ENCODE results near the gene NANP.
"Not testable (repeated sequence)": the region's sequence is repeated elsewhere in the genome, so short reads cannot be mapped to it uniquely, and the experiment has no call there.

The NANP gene

DNA sequence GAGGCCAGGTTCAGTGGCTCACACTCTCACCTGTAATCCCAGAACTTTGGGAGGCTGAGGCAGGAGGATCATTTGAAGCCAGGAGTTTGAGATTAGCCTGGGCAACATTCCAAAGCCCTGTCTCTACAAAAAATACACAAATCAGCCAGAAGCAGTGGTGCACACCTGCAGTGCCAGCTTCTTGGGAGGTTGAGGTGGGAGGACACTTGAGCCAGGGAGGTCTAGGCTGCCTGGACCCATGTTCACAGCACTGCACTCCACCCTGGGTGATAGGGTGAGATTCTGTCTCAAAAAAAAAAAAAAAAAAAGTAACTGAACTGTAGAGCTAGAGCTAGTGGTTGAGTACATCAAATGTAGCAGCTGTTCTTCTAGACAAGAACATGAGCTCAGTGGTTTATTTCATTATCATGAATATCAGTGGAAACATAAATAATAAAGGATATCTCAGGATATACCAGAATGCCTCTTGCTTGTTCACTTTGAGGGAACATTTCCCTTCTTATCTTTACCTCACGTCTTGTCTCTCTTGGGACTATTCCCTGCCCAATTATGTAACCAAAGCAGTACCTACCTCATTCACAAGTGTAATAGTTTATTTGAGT is 17.6 kb downstream of the NANP start:
- DNase-seq (ENCODE audit: low spot score), result no peak

DNA sequence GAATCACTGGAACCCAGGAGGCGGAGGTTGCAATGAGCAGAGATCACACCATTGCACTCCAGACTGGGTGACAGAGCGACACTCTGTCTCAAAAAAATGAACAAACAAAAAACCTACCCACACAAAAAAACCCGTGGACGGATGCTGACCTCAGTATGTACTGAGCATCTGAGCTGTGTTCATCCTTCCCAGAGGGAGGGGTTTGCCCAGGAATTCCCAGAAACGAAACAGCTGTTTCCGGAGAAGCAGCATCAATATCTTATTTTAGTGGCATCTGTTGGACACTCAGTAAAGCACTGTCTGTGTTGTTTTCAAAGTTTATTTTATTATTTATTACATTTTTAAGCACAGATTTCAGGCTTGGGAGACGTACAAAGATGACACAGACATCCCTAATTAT is 18.7 kb downstream of the NANP start:
- peak; percentile 30 for DNase-seq (ENCODE audit: low spot score)

DNA sequence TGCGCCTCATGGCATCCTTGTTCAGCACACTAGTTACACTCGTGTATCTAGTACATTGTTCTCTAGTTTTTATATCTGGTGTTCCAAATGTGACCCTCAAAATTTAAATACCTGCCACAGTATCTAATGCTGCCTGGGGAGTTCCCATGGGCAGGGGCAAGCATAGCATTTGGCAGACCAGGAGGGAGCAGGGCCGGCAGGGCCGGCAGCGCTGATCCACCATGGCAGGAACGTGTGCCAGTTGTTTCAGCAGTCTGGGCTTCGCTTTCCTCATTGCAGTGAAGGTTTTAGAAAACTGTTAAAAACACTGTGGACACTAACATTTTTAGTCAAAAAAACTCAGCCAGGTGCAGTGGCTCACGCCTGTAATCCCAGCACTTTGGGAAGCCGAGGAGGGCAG is 19.2 kb downstream of the NANP start:
- no peak for DNase-seq (ENCODE audit: low spot score)

DNA sequence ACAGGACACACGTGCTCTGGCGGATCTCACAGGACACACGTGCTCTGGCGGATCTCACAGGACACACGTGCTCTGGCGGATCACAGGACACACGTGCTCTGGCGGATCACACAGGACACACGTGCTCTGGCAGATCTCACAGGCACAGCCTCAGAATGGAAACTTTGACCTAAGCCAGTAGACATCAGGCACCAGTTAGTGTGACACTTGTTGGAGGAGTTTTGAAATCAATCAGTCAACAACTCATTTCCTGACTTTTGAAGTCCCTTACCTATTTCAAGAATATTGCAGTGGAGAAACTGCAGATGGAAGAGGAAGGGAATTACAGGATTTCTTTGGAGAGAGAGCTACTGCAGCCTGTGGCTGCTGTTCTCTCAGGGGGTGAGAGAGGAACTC is 20.9 kb downstream of the NANP start:
- not testable (repeated sequence) for DNase-seq (ENCODE audit: low spot score)

DNA sequence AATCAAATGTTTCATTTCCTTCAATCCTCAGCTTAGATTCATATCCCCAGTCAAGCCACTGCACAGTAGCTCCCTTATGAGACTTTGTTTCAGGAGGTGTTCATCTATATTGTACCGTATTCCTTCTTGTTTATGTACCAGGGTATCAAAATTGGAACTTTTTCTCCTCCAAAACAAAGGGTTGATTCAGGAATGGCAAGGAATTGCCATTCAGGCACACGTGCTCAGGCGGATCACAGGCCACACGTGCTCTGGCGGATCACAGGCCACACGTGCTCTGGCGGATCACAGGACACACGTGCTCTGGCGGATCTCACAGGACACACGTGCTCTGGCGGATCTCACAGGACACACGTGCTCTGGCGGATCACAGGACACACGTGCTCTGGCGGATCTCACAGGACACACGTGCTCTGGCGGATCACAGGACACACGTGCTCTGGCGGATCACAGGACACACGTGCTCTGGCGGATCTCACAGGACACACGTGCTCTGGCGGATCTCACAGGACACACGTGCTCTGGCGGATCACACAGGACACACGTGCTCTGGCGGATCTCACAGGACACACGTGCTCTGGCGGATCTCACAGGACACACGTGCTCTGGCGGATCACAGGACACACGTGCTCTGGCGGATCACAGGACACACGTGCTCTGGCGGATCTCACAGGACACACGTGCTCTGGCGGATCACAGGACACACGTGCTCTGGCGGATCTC is 21.5 kb downstream of the NANP start:
- DNase-seq (ENCODE audit: low spot score), result not testable (repeated sequence)

DNA sequence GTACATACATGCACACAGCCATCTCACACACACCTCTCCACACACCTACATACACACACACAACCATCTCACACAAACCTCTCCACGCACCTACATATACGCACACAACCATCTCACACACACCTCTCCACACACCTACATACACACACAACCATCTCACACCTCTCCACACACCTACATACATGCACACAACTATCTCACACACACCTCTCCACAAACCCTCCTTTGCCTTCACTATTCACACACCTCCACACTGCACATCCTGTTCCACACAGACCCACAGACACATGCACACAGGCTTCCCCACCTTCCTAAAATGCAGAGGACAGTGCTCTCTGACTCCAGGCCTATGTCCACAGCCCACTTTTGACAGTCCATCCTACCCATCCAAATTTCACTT is 22.2 kb downstream of the NANP start:
- no peak for DNase-seq (ENCODE audit: low spot score)

DNA sequence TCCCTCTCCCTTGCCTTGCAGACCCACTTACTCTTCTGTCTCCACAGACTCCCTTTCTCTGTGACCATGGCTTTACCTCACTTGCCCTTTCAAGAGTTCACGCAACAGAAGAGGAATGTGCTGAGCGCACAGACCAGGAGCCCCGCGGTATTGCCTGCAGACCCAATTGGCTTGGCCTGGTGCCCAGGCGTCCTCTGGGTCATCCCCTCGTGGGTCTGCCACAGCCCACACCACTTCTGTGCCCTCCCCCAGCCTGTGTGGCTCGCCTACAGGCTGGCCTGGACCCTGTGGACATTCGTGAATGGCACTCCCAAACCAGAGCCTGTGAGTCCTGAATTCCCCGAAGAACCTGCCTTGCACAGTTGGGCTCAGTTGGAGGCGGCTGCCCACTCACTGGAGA is 23.2 kb downstream of the NANP start:
- DNase-seq (ENCODE audit: low spot score), result no peak

DNA sequence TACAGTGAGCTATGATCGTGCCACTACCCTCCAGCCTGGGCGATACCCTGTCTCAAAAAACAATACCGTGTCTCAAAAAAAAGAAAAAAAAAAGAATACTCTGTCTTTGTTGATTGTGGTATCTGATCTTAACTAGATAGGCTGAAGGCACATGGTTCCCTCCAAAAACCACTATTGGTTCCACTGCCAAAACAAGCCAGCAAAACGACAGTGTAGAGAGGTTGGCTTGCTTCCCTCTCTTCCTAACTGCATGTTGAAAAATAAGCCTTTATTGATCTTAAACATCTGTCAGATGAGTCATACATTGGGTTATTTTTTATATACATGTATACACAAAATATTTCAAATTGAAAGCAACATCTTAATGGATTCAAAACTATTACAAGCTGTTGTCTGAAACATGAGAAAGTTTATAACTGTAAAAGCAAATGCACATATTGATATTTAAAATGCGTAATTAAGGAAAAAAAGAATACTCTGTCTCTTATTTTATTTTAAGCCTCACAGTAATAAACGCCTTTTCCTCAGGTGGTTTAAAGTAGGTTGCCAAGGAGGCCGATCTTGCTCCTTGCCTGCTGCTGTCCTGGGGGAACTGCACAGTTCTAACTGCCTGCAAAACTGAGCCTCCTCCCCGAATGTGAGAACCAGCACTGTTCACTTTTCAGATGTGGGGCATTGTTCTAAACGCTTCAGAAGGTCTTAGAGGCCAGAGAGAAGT is 31.5 kb downstream of the NANP start:
- no peak for DNase-seq (ENCODE audit: low spot score)

DNA sequence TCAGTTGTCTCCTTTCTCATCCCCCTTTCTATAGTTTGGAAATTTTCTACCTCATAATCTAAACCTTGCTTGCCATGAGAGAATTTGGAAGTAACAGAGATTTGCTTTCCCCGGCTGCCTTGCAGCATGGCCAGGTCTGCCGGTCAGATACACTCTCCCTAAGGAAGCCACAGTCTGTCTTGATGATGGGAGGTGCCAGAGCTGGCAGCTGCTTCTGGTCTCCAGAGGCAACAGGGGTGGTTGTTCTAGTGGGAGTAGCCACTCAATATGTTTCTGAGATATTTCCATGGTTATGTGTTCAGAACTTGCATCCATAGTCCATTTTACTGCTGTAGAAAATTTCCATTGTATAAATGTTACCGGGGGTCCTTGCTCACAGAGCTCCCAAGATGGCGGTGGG is 33.0 kb downstream of the NANP start:
- not testable (repeated sequence) for DNase-seq (ENCODE audit: low spot score)

DNA sequence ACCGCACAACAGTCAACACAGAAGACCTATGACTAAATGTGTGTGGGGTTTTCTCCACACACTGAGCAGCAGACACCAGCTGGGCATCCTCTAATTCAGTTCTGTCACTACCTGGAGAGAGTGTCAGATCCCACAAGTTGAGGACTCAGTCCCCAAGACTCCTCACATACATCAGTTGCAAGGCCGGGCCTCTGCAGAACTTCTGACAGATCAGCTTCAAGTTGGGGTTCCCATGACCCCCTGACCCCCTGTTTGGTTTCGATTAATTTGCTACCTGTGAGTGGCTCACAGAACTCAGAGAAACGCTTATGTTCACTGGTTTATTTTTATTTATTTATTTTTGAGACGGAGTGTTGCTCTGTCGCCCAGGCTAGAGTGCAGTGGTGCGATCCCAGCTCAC is 35.3 kb downstream of the NANP start:
- no peak for DNase-seq (ENCODE audit: low spot score)

DNA sequence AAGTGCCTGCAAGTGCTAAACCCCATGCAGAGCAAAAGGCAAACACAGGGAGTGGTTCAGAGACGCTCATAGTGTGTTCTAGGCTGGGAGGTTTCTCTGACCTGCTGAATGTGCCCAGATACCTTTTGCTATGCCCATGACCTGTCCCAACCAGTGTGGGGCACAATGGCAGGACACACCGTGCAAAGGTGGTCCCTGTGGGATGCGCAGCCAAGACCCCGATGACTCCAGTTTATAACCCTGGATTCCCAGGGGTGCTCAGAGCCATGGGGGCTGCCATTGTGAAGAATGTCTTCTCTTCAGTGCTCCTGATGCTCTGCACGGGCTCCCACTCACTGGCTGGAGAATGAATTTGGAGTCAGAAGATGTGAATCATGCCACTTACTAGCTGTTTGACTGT is 36.3 kb downstream of the NANP start:
- DNase-seq (ENCODE audit: low spot score), result no peak

DNA sequence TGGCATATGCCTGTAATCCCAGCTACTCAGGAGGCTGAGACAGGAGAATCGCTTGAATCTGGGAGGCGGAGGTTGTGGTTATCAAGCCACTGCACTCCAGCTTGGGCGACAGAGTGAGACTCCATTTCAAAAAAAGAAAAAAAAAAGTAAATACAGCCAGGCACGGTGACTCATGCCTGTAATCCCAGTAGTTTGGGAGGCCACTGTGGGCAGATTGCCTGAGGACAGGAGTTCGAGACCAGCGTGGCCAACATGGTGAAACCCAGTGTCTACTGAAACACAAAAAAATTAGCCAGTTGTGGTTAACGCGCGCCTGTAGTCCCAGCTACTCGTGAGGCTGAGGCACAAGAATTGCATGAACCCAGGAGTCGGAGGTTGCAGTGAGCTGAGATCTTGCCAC is 36.9 kb downstream of the NANP start:
- DNase-seq (ENCODE audit: low spot score), result no peak

DNA sequence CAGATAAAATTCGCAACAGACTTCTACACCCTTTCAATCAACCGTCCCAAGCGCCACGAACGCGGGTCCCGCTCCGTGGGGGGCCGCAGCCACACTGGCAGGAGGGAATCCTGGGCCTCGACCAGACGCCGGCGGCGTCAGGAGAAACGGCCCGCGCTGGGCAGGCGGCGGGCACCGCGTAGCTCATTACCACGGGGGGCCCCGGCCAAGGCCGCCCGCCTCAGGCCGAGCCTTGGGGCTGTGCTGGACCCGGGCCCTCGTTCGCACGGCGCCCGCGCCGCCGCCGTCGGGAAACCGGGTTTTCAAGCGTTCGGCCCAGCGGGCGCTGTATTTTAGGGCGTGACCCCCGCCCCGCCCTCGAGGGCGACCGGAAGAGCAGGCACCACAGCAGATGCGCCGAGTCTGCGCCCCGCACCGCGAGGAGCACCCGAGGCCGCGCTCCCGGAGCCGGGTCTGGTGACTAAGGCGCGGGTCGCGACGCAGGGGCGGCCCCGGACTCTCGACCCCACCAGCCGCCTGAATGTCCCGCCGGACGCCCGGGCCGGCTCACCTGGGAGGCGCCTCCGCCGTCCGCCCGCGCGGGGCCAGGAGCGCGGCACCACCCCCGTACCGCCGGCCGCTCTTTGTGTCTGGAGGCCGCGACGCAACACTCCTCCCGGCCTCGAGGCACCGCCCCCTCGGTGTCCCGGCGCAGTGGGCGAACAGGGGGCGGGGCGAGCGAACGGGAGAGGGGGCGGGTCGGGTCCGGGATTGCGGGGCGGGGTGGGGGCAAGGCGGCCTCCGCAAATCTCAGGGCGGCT is 38.7 kb downstream of the NANP start, which contains the start of gene NINL:
TSS of gene NINL (minus strand) at position 627 of the 800 bp plus-strand sequence. CDS start 58,944 bp downstream, outside the sequence.
- DNase-seq (ENCODE audit: low spot score), result peak; percentile 93

DNA sequence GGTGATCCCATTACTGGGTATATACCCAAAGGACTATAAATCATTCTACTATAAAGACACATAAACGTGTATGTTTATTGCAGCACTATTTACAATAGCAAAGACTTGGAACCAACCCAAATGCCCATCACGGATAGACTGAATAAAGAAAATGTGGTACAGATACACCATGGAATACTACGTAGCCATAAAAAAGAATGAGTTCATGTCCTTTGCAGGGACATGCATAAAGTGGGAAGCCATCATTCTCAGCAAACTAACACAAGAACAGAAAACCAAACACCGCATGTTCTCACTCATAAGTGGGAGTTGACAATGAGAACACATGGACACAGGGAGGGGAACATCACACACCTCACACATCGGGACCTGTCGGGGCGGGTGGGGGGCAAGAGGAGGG is 40.2 kb downstream of the NANP start:
- DNase-seq (ENCODE audit: low spot score), result not testable (repeated sequence)

DNA sequence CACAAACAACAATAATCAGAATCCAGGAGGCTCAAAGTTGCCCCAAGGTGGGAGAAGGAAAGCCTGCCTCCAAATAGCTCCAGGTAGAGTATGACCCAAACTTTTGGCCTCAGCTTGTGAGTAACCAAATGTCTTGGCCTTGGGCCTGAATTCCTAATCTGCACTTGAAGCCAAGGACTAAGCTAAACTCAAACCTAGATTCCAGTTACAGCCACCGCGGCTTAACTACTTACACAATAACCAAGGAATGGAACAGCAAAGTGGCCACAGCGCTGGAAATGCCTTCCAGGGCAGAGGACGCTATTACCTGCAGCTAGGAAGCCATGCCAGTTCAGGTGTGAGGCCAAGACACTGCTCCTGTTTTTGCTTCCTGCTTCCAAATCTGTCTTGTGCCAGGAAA is 43.1 kb downstream of the NANP start:
- DNase-seq (ENCODE audit: low spot score), result no peak

DNA sequence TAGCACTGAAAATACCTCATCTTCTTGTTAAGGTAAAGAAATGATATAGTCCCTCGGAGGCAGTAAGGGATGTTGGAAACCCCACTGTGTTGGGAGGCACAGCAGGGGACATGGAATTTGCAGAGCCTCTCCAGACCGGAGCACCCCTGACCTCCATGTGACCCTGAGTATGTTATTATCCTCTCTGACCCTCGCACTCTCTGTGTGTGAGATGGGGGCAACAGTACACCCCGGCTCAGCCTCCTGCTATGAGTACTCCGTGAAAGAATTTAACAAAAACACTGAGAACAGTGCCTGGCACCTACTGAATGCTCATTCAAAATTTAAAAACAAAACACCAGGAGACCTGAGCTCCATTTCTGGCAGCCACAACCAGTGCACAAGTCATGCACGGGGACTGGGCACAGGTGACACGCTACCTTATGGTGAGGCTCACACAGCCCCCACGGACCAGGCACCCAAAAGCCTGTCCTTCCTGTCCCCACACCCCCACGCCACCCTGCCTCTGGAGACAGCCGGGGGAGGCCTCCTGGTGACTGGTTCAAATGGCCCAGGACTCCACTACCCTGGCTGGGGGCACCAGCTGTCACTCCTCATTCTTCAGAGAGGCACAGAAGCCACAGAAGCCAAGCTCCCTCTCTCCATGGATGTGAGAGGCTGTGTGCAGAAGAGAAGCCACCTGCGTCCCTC is 44.6 kb downstream of the NANP start:
- DNase-seq (ENCODE audit: low spot score), result no peak

DNA sequence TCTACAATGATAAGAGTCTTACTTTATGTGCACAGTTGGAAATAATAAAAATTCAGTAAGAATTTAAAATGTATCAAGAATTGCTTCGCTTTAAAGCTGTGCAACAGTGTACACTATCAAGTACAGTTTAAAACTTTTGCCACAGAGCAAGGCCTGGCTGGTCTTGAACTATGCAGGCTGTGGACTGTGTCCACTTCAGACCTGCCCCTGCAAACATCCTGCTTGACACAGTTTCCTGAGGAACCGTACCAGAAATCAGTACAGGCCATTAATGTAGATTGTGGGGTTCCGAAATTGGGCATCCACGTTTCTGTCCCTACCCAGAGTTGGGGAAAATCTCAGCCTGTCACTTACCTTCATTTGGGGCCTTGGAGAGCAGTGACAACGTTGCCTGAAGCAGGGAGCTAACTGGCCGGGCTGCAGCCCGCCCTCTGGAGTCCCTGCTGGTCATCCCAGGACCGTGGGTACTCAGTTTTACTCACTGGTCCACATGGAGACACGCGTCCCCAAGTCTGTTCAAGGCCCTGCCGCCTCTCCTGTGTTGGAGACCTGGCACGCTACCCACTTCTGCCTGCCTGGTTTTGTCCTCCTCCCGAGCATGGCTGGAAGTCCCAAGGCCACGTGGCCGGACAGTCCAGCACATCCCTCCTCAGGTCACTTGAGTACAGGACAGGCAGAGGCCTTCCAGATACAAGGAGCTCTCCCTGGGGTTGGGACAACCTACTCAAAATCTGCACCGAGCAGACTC is 46.9 kb downstream of the NANP start:
- no peak for DNase-seq (ENCODE audit: low spot score)

DNA sequence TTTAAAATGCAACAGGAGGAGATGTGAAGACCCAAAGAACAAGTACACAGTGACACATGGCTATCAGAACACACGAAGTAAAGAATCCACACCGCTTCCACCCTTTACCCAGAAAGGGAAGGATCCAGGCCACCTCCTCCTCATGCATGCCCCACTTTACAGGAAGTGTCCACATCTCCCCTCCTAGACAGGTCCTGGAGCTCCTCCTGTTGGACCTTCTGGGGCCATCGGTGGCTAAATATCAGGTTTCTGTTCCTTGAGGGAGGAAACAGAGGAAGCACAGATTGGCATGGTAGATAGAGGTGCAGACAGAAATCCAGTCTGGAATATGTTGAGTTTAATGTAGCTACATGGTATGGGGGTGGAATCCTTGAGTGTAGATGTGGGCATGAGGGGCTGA is 49.4 kb downstream of the NANP start:
- DNase-seq (ENCODE audit: low spot score), result no peak

DNA sequence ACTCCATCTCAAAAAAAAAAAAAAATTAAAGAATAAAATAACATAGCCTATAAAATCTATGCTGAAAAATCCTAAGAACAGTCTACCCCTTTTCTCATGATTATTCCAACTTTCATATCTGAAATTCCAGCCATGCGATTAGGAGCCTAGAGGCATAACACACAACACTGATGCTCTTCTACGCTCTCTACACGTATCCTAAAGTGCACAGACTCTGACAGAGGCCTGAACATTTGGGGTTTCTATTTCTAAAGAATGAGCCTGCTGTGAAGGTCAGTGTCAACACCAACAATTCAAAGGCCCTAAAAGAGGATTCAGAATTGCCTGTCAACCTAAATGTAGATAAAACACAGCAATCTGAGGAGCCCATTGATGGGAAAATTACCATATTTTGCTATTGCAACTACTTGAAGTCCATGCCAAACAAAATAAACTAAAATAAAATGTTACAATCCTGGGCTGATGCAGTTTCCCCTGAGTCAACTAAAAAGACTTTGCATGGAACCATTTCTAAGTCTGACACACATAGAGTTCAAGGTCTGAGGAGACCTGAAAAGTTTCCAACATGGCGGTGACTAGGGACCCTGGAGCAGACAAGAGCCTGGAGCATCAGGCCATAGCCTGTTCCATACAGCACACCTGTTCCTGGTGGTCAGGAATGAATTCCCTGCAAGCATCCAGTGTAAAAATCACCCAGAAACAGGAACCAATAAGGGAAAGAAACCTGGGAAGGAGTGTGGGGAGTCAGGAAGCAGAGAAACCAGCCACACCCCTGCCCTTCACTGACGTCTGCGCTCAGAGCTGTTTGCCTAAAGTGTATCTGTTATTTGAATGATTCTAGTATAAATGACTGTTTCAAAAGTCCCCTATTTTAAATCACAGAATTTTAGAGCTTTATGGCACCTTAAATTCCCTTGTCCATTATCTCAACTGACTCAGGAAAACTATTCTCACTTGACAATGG is 50.2 kb downstream of the NANP start:
- DNase-seq (ENCODE audit: low spot score), result peak; percentile 40

DNA sequence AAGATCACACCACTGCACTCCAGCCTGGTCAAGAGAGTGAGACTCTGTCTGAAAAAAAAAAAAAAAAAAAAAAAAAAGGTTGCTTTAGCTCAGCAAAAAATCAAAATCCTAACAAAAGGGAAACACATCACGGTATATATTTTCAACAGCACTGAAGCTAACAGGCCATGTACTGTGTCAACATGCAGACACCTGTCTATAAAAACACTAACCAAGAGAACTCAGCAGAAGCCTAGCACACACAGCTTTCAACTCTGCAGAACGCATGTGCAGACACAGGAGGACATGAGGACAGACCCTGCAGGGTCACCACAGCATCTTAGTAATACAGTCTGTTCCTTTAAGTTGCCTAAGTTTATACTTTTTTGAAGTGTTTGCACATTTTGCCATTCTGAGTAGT is 52.0 kb downstream of the NANP start:
- no peak for DNase-seq (ENCODE audit: low spot score)
